Pancreas (tissue), 10 donors: ENCODE results near the gene CYP26B1. TPM values are rescaled to one million over a fixed set of nuclear protein-coding genes. Genes with fewer than 3 reads are reported as not detected.

Source experiments
- ATAC-seq, 4 donors: fragments of 200-7000 bp; cut with Tn5 transposase; one replicate each; pipeline versions ENCODE4 v1.8.0 to v1.9.1; 2020; ENCODE audit warnings: mild to moderate bottlenecking in 4 of 4, moderate library complexity in 4 of 4
- DNase-seq, 6 donors: peaks; one replicate each; pipeline ENCODE4 v3.0.0-alpha.2; 2020
- FAIRE-seq: peaks from 2 replicates; lab custom pipeline; 2012; peaks lifted over from hg19 to GRCh38; lab: Jason Lieb, UNC
- H3K27ac ChIP-seq, 4 donors: fragments of 200-600 bp; sonication (generic); 1 replicate in 3 of 4; 2 replicates in 1 of 4; pipeline versions ENCODE4 v1.5.0 to v1.8.0; 2020
- H3K27me3 ChIP-seq, 4 donors: fragments of 200-600 bp; one replicate each; pipeline ENCODE4 v1.8.0; 2021
- H3K36me3 ChIP-seq, 3 donors: fragments of 200-600 bp; sonication (generic) in 1 of 3; one replicate each; pipeline versions ENCODE4 v1.5.0 to v1.8.0; 2020 to 2021
- H3K4me1 ChIP-seq, 3 donors: fragments of 200-600 bp; one replicate each; pipeline ENCODE4 v1.8.0; 2021
- H3K4me3 ChIP-seq, 4 donors: fragments of 200-600 bp; sonication (generic) in 2 of 4; one replicate each; pipeline versions ENCODE4 v1.5.0 to v1.8.0; 2020 to 2021
- H3K9me3 ChIP-seq, 4 donors: fragments of 200-600 bp; one replicate each; pipeline ENCODE4 v1.8.0; 2021
- CTCF ChIP-seq, 4 donors: fragments of 200-600 bp; sonication (generic) in 3 of 4; IDR thresholded peaks; one replicate each; pipeline versions ENCODE4 v1.5.0 to v1.8.0; 2021; ENCODE audit warnings: antibody characterized with exemption in 4 of 4
- WGBS, 2 donors: extraction: QIAGEN DNeasy Blood & Tissue Kit; methylation state at CpG; one replicate each; pipeline ENCODE4 v1.1.7; 2013; 5-methylcytosine and 5-hydroxymethylcytosine counted together
- intact Hi-C, 3 donors: fragments of 100-400 bp; cut with DNase I; formaldehyde crosslinking; loops; one replicate each; pipeline versions ENCODE4 v1.11.1 to v1.14.2; 2022
- polyA plus RNA-seq, 2 donors: library from polyadenylated mRNA; stranded (reverse); fragments of 200-250 nt; gene quantifications; one replicate each; pipeline ENCODE4 v1.2.3, GENCODE V29; 2013
- total RNA-seq, 6 donors: library from RNA; stranded (reverse); fragmentation: NEBNext Ultra II Directional in 4 of 6; extraction: Animal tissue kit (Norgen Biotek cat#: 25700) in 4 of 6; gene quantifications; one replicate each; pipeline versions ENCODE4 v1.2.1 to v1.2.4, GENCODE V29; 2021 to 2023
- donor health status: healthy with polysubstance abuse.
- donor health status: DM: no; HTN: no; CAD: no; lungs with moderate emphysema.
- donor health status: DM: no; HTN: no; CAD: no.
- donor health status: control.
- donor health status: control.
- donor health status: Bipolar disorder and iron deficiency.
- donor health status: DM: yes; HTN: yes; CAD: no.
- donor health status: DM: no; HTN: no; CAD: no.
- donor health status: DM: no; HTN: no; CAD: no.
- donor health status: DM: yes; HTN: yes; CAD: no.

Gene CYP26B1
- total and polyA plus RNA-seq, 8 donors, result 0.16 to 1.3 (median 0.46) TPM

GRCh38 chr2:72148837-72149555 lies 1.3 kb upstream of the CYP26B1 start:
- H3K27ac ChIP-seq, result no peak overlapping the region
- ATAC-seq (peak; percentile 21 to 46 (median 36)), FAIRE-seq (no peak), DNase-seq (peak in 1 of 6 donors; percentile 73)
- H3K4me1 ChIP-seq, result peaks cover 12 to 29% (median 16%) of the 10 kb centered on the region in 3 donors
- 1% methylated on average over 22 to 65 of the region's 65 CpGs for WGBS, 2 donors
- no peak for TF ChIP-seq CTCF (IDR thresholded peaks at IDR 0.05)
- intact Hi-C loops, result loop anchor here (5.0 to 10.0 kb wide), 4 partner anchors 222 to 604 kb away; no protein-coding TSS in a partner anchor
- no peaks in the 10 kb centered on the region for H3K36me3 ChIP-seq
- H3K27me3 ChIP-seq, result peaks cover 0 to 24% (median 2%) of the 10 kb centered on the region in 4 donors
- peak overlapping the region in 2 of 4 donors; percentile 41 to 49 for H3K4me3 ChIP-seq
- H3K9me3 ChIP-seq, result no peaks in the 10 kb centered on the region

- Histone ChIP-seq H3K36me3 (no peaks in the 10 kb centered on the region), H3K9me3 (no peaks in the 10 kb centered on the region), H3K27me3 (peaks cover 0 to 26% (median 2%) of the 10 kb centered on the region in 4 donors), H3K4me1 (peaks cover 12 to 29% (median 16%) of the 10 kb centered on the region in 3 donors), H3K4me3 (peak overlapping the region in 2 of 4 donors; percentile 41 to 49), H3K27ac (no peak overlapping the region)
- DNase-seq (peak in 1 of 6 donors; percentile 56), FAIRE-seq (no peak), ATAC-seq (no peak)
- WGBS, 2 donors, result 2% methylated on average over 55 to 68 of the region's 68 CpGs
- intact Hi-C loops, result loop anchor here (5.0 to 10.0 kb wide), 4 partner anchors 221 to 603 kb away; no protein-coding TSS in a partner anchor
- TF ChIP-seq CTCF (IDR thresholded peaks at IDR 0.05), result no peak
Observed at GRCh38 chr2:72148003-72148836, 558 bp upstream of the CYP26B1 start.

GRCh38 chr2:72146347-72147302 lies 1.0 kb downstream of the CYP26B1 start:
- no peaks in the 10 kb centered on the region for H3K9me3 ChIP-seq
- no peak for FAIRE-seq
- peak in 2 of 6 donors; percentile 45 to 59 for DNase-seq
- no peak for TF ChIP-seq CTCF (IDR thresholded peaks at IDR 0.05)
- H3K27ac ChIP-seq, result no peak overlapping the region
- intact Hi-C loops, result loop anchor here (5.0 to 10.0 kb wide), 4 partner anchors 219 to 602 kb away; no protein-coding TSS in a partner anchor
- peak overlapping the region in 2 of 4 donors; percentile 16 to 49 for H3K4me3 ChIP-seq
- 12% methylated on average over 57 to 58 of the region's 58 CpGs for WGBS, 2 donors
- H3K4me1 ChIP-seq, result peaks cover 12 to 29% (median 16%) of the 10 kb centered on the region in 3 donors
- H3K27me3 ChIP-seq, result peaks cover 0 to 26% (median 2%) of the 10 kb centered on the region in 4 donors
- no peaks in the 10 kb centered on the region for H3K36me3 ChIP-seq
- ATAC-seq, result no peak

GRCh38 chr2:72145658-72146329 lies 1.9 kb downstream of the CYP26B1 start:
- DNase-seq (peak in 1 of 6 donors; percentile 50), FAIRE-seq (no peak), ATAC-seq (no peak)
- Histone ChIP-seq H3K4me1 (peaks cover 12 to 29% (median 16%) of the 10 kb centered on the region in 3 donors), H3K9me3 (no peaks in the 10 kb centered on the region), H3K27ac (no peak overlapping the region), H3K4me3 (peak overlapping the region in 2 of 4 donors; percentile 37 to 49), H3K36me3 (no peaks in the 10 kb centered on the region), H3K27me3 (peaks cover 0 to 26% (median 2%) of the 10 kb centered on the region in 4 donors)
- TF ChIP-seq CTCF (IDR thresholded peaks at IDR 0.05), result no peak
- intact Hi-C loops, result loop anchor here (5.0 to 10.0 kb wide), 4 partner anchors 218 to 601 kb away; no protein-coding TSS in a partner anchor
- 5 to 6% methylated on average over 33 of the region's 33 CpGs for WGBS, 2 donors
